HEK293 (cell line): ENCODE data around the gene BCAS3.

Experiments used
- CTCF ChIA-PET: fragments of 350-600 bp; formaldehyde crosslinking; extraction: SDS; loops from one replicate; lab custom pipeline; 2021; ENCODE audit warnings: antibody characterized with exemption; lab: Yijun Ruan, JAX
- POLR2A ChIA-PET: fragments of 300-600 bp; formaldehyde crosslinking; extraction: SDS; loops from one replicate; lab custom pipeline; 2020; ENCODE audit warnings: antibody characterized with exemption, inconsistent platforms; lab: Yijun Ruan, JAX
- H3K27ac ChIP-seq: fragments of 200-500 bp; sonication (Bioruptor generic); 2 replicates; pipeline ENCODE4 v1.5.1; 2014; ENCODE audit warnings: low read depth, low read length, control low read depth, inconsistent platforms; ENCODE audit errors: extremely low read depth
- H3K36me3 ChIP-seq, 2 experiments: fragments of 200-500 bp in 1 of 2; sonication (Bioruptor generic) in 1 of 2; 1 replicate in 1 of 2; 2 replicates in 1 of 2; pipeline ENCODE4 v1.5.1; 2014 to 2017; ENCODE audit warnings: inconsistent platforms in 2 of 2, low read length in 2 of 2; ENCODE audit not compliant: control insufficient read depth in 2 of 2, insufficient read depth in 1 of 2
- H3K4me1 ChIP-seq: fragments of 200-500 bp; sonication (Bioruptor generic); 2 replicates; pipeline ENCODE4 v1.5.1; 2014; ENCODE audit warnings: mild to moderate bottlenecking, low read length, inconsistent platforms; ENCODE audit not compliant: control insufficient read depth, insufficient read depth
- H3K4me3 ChIP-seq: 2 replicates; pipeline ENCODE4 v1.5.1; 2011; ENCODE audit warnings: low read depth, mild to moderate bottlenecking, control low read depth, low read length, moderate library complexity
- H3K9me3 ChIP-seq: fragments of 200-500 bp; sonication (Bioruptor generic); 2 replicates; pipeline ENCODE4 v1.5.1; 2014; ENCODE audit warnings: low read depth, low read length, inconsistent platforms; ENCODE audit not compliant: control insufficient read depth, insufficient read depth
- EGR2 ChIP-seq: fragments of 450-650 bp; formaldehyde crosslinking; IDR thresholded peaks from 2 replicates; pipeline ENCODE4 v1.5.1; 2016; ENCODE audit warnings: low read depth, missing biosample characterization, missing genetic modification characterization
- FEZF1 ChIP-seq: fragments of 450-650 bp; formaldehyde crosslinking; IDR thresholded peaks from 2 replicates; pipeline ENCODE4 v1.5.1; 2016; ENCODE audit warnings: missing biosample characterization, missing genetic modification characterization
- KLF8 ChIP-seq: fragments of 450-650 bp; formaldehyde crosslinking; IDR thresholded peaks from 2 replicates; pipeline ENCODE4 v1.5.1; 2016; ENCODE audit warnings: missing biosample characterization, missing genetic modification characterization
- KLF9 ChIP-seq: fragments of 450-650 bp; formaldehyde crosslinking; IDR thresholded peaks from 2 replicates; pipeline ENCODE4 v1.5.1; 2016; ENCODE audit warnings: missing biosample characterization, missing genetic modification characterization, low read depth
- PRDM1 ChIP-seq: fragments of 450-650 bp; formaldehyde crosslinking; IDR thresholded peaks from 2 replicates; pipeline ENCODE4; 2016; ENCODE audit warnings: missing biosample characterization, missing genetic modification characterization
- SP2 ChIP-seq: fragments of 450-650 bp; formaldehyde crosslinking; IDR thresholded peaks from 2 replicates; pipeline ENCODE4 v1.5.1; 2016; ENCODE audit warnings: missing biosample characterization, missing genetic modification characterization
- ZBTB8A ChIP-seq: fragments of 450-650 bp; formaldehyde crosslinking; IDR thresholded peaks from 2 replicates; pipeline ENCODE4 v1.5.1; 2016; ENCODE audit warnings: missing biosample characterization, missing genetic modification characterization
- ZFHX2 ChIP-seq: fragments of 450-650 bp; formaldehyde crosslinking; conservative IDR thresholded peaks from 2 replicates; pipeline ENCODE4 v1.5.1; 2016; ENCODE audit warnings: missing biosample characterization, missing genetic modification characterization
- ZFP41 ChIP-seq: fragments of 450-650 bp; formaldehyde crosslinking; IDR thresholded peaks from 2 replicates; pipeline ENCODE4 v1.5.1; 2016; ENCODE audit warnings: missing biosample characterization, missing genetic modification characterization, borderline replicate concordance
- ZNF10 ChIP-seq: fragments of 450-650 bp; formaldehyde crosslinking; IDR thresholded peaks from 2 replicates; pipeline ENCODE4 v1.5.1; 2017; ENCODE audit warnings: missing biosample characterization, missing genetic modification characterization
- ZNF114 ChIP-seq: fragments of 450-650 bp; formaldehyde crosslinking; IDR thresholded peaks from 2 replicates; pipeline ENCODE4 v1.5.0; 2017; ENCODE audit warnings: missing biosample characterization, missing genetic modification characterization
- ZNF354C ChIP-seq: fragments of 450-650 bp; formaldehyde crosslinking; IDR thresholded peaks from 2 replicates; pipeline ENCODE4 v1.5.1; 2016; ENCODE audit warnings: missing biosample characterization, missing genetic modification characterization, low read depth, borderline replicate concordance
- ZNF48 ChIP-seq: fragments of 450-650 bp; formaldehyde crosslinking; IDR thresholded peaks from 2 replicates; pipeline ENCODE4 v1.5.1; 2016; ENCODE audit warnings: missing biosample characterization, missing genetic modification characterization
- ZNF521 ChIP-seq: fragments of 450-650 bp; formaldehyde crosslinking; IDR thresholded peaks from 2 replicates; pipeline ENCODE4 v1.5.1; 2017; ENCODE audit warnings: missing biosample characterization, mild to moderate bottlenecking, missing genetic modification characterization
- ZNF585B ChIP-seq: fragments of 450-650 bp; formaldehyde crosslinking; IDR thresholded peaks from 2 replicates; pipeline ENCODE4 v1.5.1; 2016; ENCODE audit warnings: missing biosample characterization, missing genetic modification characterization
- TF ChIP-seq, protein P1 (sequence below): fragments of 450-650 bp; formaldehyde crosslinking; IDR thresholded peaks from 2 replicates; pipeline ENCODE4 v1.5.1; 2016; ENCODE audit warnings: missing biosample characterization, missing genetic modification characterization
- TF ChIP-seq, protein P2 (sequence below): fragments of 450-650 bp; IDR thresholded peaks from 2 replicates; pipeline ENCODE4 v1.5.1; 2018; ENCODE audit warnings: missing biosample characterization, missing genetic modification characterization
- TF ChIP-seq, protein P3 (sequence below): fragments of 450-650 bp; formaldehyde crosslinking; IDR thresholded peaks from 2 replicates; pipeline ENCODE4 v1.5.1; 2016; ENCODE audit warnings: missing biosample characterization, missing genetic modification characterization
- TF ChIP-seq, protein P4 (sequence below): fragments of 450-650 bp; formaldehyde crosslinking; IDR thresholded peaks from 2 replicates; pipeline ENCODE4 v1.5.1; 2016; ENCODE audit warnings: missing biosample characterization, missing genetic modification characterization
- TF ChIP-seq, protein P5 (sequence below): fragments of 450-650 bp; formaldehyde crosslinking; IDR thresholded peaks from 2 replicates; pipeline ENCODE4 v1.5.1; 2017; ENCODE audit warnings: missing biosample characterization, missing genetic modification characterization

Gene BCAS3

DNA sequence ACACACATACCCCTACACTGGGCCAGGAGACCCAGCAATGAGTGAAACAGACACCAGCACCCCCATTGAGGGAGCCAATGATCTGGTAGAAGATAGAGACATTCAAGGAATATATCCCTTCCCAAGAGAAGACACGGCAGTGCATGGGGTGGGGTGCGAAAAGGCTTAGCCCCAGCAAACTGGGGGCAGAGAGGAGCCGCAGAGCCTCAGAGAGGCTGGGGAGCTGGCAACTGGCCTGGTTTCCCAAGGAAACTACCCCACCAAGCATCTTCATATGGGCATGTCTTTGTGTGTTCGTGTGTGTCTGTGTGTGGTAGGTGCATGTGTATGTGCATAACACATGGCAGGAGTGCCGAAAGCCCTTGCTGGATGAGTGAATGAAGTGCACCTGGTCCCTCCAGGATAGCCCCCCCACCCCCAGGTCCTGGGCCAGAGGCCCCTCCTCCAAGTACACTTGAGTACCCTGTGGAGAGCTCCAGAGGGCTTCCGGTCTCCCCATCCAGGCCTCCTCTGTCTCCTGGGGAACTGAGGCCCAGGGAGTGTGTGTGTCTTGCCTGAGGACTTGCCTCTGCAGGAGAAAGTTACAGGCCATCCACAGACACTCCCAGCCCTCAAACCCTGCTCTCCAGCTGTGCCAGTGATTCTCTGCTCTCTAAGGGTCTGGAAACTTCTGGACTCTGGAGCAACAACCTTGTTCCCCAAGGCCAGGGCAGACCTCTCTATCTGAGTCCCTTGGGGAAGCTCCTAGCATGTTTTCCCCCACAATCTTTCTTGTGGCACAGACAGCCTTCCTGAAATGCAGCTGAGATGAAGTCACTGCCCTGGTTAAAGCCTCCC, 737.9 kb downstream of the BCAS3 start:
- no peak overlapping the region for H3K4me3 ChIP-seq
- peaks cover 4% of the 10 kb centered on the region for H3K4me1 ChIP-seq
- POLR2A ChIA-PET, result interaction anchor here (0.8 to 1.4 kb wide), 2 partner anchors 16 to 78 kb away, joined by 3 read pairs; partner anchors contain the start of gene TBX2
- no peaks in the 10 kb centered on the region for H3K36me3 ChIP-seq
- no peaks in the 10 kb centered on the region for H3K9me3 ChIP-seq
- TF ChIP-seq ZFP41, result no peak
- TF ChIP-seq ZNF48, result no peak
- CTCF ChIA-PET, result interaction anchor here (0.7 to 5.1 kb wide), 12 partner anchors 11 to 694 kb away, joined by 3 to 38 read pairs (median 4); no protein-coding TSS in a partner anchor
- H3K27ac ChIP-seq, result 0 out of 2 replicates have a peak overlapping the region, but pooled peaks have one; percentile 16

DNA sequence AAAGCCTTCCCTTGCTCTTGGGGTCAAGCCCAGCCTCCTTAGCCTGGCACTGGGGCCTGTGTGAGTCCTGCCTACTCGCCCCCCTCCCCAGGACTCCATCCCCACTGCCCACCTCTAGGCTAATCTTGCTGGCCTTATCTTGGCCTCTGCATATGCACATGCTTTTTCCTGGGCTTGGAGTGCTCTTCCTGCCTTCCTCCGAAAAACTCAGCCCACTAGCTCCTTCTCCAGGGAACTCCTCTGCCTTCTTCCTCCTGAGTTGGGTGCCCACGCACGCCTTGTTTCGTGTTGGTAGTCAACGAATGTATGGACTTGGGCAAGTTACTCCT, 738.5 kb downstream of the BCAS3 start:
- no peak overlapping the region for H3K4me3 ChIP-seq
- ChIA-PET POLR2A (interaction anchor here (0.8 to 1.4 kb wide), 2 partner anchors 16 to 78 kb away, joined by 3 read pairs; partner anchors contain the start of gene TBX2), CTCF (interaction anchor here (0.6 to 5.1 kb wide), 11 partner anchors 11 to 695 kb away, joined by 3 to 38 read pairs (median 4); no protein-coding TSS in a partner anchor)
- peaks cover 4% of the 10 kb centered on the region for H3K4me1 ChIP-seq
- no peaks in the 10 kb centered on the region for H3K9me3 ChIP-seq
- no peaks in the 10 kb centered on the region for H3K36me3 ChIP-seq
- peak; percentile 56 for TF ChIP-seq ZFHX2 (tag by site-specific recombination)
- TF ChIP-seq EGR2, result peak; percentile 54
- no peak for TF ChIP-seq KLF8 (tag by site-specific recombination)
- H3K27ac ChIP-seq, result 0 out of 2 replicates have a peak overlapping the region, but pooled peaks have one; percentile 16

DNA sequence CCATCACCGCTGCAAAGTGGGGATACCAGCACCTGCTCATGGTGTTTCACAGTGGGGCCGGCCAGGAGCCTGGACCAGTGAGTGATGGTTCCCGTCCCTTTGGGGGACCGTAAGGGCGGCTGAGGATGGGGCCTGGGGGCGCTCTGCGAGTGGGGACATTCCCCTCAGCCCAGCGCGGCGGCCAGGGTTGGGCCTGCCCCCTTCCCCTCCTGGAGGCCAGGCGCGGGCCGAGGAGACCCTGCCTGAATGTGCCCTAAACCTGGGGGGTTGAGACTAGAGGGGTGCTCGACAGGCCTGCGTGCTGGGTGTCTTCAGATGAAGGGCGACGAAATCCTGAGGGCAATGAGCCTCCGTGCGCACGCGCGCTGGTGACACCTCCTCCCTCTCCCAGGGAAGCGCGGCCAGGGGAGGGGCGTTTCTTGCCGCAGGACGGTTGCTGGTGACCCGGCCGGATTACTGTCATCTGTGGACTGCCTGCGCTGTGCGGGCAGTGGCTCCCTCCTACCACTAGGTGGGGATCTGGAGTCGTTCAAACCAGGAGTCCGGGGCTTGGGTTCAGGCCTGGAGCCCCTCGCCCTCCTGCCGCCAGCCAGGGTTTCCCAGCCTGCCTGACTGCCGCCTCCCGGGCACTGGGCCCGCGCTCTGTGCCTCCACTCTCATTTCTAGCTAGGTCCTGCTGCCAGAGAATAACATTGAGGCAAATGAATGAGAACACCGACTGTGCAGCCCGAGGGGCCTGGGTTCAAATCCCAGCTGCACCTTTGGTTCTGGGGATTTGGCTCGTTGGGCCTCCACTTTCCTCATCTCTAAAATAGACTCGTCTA, 739.1 kb downstream of the BCAS3 start:
- ChIA-PET POLR2A (interaction anchor here (0.8 to 1.4 kb wide), 2 partner anchors 17 to 77 kb away, joined by 3 read pairs; partner anchors contain the start of gene TBX2), CTCF (interaction anchor here (0.5 to 5.1 kb wide), 30 partner anchors 10 to 773 kb away, joined by 3 to 38 read pairs (median 4); no protein-coding TSS in a partner anchor)
- Histone ChIP-seq H3K27ac (no peak overlapping the region; the same call in 1 of the 2 replicates), H3K4me1 (peaks cover 4% of the 10 kb centered on the region), H3K4me3 (no peak overlapping the region; the same call in 1 of the 2 replicates), H3K36me3 (no peaks in the 10 kb centered on the region), H3K9me3 (no peaks in the 10 kb centered on the region)
- TF ChIP-seq, protein P1, sequence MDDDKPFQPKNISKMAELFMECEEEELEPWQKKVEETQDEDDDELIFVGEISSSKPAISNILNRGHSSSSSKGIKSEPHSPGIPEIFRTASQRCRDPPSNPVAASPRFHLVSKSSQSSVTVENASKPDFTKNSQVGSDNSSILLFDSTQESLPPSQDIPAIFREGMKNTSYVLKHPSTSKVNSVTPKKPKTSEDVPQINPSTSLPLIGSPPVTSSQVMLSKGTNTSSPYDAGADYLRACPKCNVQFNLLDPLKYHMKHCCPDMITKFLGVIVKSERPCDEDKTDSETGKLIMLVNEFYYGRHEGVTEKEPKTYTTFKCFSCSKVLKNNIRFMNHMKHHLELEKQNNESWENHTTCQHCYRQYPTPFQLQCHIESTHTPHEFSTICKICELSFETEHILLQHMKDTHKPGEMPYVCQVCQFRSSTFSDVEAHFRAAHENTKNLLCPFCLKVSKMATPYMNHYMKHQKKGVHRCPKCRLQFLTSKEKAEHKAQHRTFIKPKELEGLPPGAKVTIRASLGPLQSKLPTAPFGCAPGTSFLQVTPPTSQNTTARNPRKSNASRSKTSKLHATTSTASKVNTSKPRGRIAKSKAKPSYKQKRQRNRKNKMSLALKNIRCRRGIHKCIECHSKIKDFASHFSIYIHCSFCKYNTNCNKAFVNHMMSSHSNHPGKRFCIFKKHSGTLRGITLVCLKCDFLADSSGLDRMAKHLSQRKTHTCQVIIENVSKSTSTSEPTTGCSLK (tag by site-specific recombination), result no peak
- TF ChIP-seq PRDM1 (tag by site-specific recombination) (no peak), ZBTB8A (tag by site-specific recombination) (0 out of 2 replicates have a peak, but pooled peaks have one; percentile 28), SP2 (tag by site-specific recombination) (0 out of 2 replicates have a peak, but pooled peaks have one; percentile 13), ZNF10 (tag by site-specific recombination) (no peak), ZNF521 (tag by site-specific recombination) (no peak), ZNF114 (tag by site-specific recombination) (no peak), ZNF354C (tag by site-specific recombination) (no peak), FEZF1 (tag by site-specific recombination) (no peak), ZNF48 (no peak), KLF9 (tag by site-specific recombination) (0 out of 2 replicates have a peak, but pooled peaks have one; percentile 13), ZNF585B (tag by site-specific recombination) (no peak)
- TF ChIP-seq, protein P2, sequence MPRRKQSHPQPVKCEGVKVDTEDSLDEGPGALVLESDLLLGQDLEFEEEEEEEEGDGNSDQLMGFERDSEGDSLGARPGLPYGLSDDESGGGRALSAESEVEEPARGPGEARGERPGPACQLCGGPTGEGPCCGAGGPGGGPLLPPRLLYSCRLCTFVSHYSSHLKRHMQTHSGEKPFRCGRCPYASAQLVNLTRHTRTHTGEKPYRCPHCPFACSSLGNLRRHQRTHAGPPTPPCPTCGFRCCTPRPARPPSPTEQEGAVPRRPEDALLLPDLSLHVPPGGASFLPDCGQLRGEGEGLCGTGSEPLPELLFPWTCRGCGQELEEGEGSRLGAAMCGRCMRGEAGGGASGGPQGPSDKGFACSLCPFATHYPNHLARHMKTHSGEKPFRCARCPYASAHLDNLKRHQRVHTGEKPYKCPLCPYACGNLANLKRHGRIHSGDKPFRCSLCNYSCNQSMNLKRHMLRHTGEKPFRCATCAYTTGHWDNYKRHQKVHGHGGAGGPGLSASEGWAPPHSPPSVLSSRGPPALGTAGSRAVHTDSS, result no peak
- TF ChIP-seq, protein P3, sequence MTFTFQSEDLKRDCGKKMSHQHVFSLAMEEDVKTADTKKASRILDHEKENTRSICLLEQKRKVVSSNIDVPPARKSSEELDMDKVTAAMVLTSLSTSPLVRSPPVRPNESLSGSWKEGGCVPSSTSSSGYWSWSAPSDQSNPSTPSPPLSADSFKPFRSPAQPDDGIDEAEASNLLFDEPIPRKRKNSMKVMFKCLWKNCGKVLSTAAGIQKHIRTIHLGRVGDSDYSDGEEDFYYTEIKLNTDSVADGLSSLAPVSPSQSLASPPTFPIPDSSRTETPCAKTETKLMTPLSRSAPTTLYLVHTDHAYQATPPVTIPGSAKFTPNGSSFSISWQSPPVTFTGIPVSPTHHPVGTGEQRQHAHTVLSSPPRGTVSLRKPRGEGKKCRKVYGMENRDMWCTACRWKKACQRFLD (tag by site-specific recombination), result no peak
- TF ChIP-seq, protein P4, sequence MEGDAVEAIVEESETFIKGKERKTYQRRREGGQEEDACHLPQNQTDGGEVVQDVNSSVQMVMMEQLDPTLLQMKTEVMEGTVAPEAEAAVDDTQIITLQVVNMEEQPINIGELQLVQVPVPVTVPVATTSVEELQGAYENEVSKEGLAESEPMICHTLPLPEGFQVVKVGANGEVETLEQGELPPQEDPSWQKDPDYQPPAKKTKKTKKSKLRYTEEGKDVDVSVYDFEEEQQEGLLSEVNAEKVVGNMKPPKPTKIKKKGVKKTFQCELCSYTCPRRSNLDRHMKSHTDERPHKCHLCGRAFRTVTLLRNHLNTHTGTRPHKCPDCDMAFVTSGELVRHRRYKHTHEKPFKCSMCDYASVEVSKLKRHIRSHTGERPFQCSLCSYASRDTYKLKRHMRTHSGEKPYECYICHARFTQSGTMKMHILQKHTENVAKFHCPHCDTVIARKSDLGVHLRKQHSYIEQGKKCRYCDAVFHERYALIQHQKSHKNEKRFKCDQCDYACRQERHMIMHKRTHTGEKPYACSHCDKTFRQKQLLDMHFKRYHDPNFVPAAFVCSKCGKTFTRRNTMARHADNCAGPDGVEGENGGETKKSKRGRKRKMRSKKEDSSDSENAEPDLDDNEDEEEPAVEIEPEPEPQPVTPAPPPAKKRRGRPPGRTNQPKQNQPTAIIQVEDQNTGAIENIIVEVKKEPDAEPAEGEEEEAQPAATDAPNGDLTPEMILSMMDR (tag by site-specific recombination), result peak; percentile 88
- TF ChIP-seq, protein P5, sequence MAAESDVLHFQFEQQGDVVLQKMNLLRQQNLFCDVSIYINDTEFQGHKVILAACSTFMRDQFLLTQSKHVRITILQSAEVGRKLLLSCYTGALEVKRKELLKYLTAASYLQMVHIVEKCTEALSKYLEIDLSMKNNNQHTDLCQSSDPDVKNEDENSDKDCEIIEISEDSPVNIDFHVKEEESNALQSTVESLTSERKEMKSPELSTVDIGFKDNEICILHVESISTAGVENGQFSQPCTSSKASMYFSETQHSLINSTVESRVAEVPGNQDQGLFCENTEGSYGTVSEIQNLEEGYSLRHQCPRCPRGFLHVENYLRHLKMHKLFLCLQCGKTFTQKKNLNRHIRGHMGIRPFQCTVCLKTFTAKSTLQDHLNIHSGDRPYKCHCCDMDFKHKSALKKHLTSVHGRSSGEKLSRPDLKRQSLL (tag by site-specific recombination), result no peak
